ENCODE measurements around the gene ZCRB1. TPM values are rescaled to one million over a fixed set of nuclear protein-coding genes. Genes with fewer than 3 reads are reported as not detected.

Gene ZCRB1, protein sequence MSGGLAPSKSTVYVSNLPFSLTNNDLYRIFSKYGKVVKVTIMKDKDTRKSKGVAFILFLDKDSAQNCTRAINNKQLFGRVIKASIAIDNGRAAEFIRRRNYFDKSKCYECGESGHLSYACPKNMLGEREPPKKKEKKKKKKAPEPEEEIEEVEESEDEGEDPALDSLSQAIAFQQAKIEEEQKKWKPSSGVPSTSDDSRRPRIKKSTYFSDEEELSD
- 10 to 100 TPM; 51.0 to 69.6 (median 58.6) TPM for total RNA-seq
- 10 to 100 TPM; 26.1 to 79.2 TPM for polyA plus RNA-seq
- long read RNA-seq, donor 1, transcript ZCRB1-201 (8 exons, 1,827 nt): major isoform, 26 of 49 reads
- long read RNA-seq, donor 1, partial matches to known transcripts: 22 of 49 reads
- long read RNA-seq, donor 1, other reads (novel, unspliced or antisense): 1 of 49 reads
- long read RNA-seq, donor 2, transcript ZCRB1-201 (8 exons, 1,827 nt): major isoform, 19 of 47 reads
- long read RNA-seq, donor 2, partial matches to known transcripts: 28 of 47 reads
- long read RNA-seq, donor 2, other reads (novel, unspliced or antisense): 0 of 47 reads
- long read RNA-seq, donor 3, transcript ZCRB1-201 (8 exons, 1,827 nt): major isoform, 9 of 14 reads
- long read RNA-seq, donor 3, partial matches to known transcripts: 1 of 14 reads
- long read RNA-seq, donor 3, other reads (novel, unspliced or antisense): 4 of 14 reads

DNA sequence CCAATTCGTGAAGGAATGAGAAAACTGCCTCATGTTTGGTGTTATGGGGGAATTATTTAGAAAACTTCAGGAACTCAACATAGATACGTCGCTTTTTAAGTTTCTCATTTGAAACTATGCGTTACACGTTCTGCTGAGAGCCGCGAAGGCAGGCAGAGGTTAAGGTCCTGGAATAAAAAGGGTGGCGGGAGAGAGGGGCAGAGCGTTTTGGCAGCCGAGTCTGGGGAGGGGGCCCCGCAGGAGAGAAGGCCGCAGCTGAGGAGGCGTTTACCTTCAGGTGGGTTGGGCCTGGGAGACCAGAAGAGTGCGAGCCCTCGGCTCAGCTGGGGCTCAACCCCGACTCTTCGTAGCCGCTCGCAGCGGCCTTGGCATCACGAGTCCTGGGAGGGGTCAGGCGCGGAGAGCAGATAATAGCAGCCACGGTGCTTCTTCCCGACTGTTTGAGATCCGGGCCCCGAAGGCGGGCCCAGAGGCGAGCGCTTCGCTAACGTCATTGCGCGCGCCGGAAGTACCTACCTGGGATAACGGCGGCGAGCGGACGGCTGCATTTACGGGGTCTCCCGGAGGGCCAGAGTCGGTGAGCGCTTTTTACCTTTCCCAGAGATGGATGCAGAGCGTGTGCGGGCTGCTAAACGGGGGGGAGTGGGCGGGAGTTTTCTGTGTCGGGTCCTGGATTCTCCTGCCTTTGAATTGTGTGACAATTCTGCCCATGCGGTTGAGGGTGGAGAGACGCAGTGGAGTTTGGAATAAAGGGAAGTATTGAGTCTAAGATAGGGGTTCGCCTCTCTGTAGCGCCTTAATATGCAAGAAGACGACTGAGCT, at the start of gene ZCRB1, which contains the start of gene PPHLN1:
Gene ZCRB1 (minus strand): TSS at position 442 of the 822 bp plus-strand sequence. CDS start 1,992 bp downstream, outside the sequence.
Gene PPHLN1 (plus strand): TSS at position 515 of the 822 bp plus-strand sequence. CDS start 9,736 bp downstream, outside the sequence.
- DNase-seq: peak; percentile 79 to 81
- TF ChIP-seq, protein P1, sequence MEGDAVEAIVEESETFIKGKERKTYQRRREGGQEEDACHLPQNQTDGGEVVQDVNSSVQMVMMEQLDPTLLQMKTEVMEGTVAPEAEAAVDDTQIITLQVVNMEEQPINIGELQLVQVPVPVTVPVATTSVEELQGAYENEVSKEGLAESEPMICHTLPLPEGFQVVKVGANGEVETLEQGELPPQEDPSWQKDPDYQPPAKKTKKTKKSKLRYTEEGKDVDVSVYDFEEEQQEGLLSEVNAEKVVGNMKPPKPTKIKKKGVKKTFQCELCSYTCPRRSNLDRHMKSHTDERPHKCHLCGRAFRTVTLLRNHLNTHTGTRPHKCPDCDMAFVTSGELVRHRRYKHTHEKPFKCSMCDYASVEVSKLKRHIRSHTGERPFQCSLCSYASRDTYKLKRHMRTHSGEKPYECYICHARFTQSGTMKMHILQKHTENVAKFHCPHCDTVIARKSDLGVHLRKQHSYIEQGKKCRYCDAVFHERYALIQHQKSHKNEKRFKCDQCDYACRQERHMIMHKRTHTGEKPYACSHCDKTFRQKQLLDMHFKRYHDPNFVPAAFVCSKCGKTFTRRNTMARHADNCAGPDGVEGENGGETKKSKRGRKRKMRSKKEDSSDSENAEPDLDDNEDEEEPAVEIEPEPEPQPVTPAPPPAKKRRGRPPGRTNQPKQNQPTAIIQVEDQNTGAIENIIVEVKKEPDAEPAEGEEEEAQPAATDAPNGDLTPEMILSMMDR (IDR thresholded peaks at IDR 0.05): no peak
- intact Hi-C loops (cut with DNase I): loop anchor here (2.0 to 10.0 kb wide), 9 partner anchors 46 to 199 kb away; partner anchors contain the start of genes GXYLT1 (in 4 of the 10) and YAF2 (in 4 of the 10)

DNA sequence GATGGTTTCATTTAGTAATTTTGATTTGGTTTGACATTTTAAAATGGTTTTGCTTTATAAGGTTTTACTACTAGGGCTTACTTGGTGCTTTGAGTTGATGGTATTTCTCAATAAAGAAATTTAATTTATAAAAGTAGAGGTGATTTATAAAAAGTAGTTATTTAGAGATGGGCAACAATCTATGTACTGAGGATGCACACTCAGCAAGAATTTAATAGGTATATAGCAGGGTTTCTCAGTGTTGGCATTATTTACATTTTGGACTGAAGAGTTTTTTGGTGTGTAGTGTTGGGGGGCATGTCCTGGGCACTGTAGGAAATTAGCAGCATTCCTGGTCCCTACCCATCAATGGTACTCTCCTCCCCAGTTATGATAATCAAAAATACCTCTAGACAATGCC, 47.8 kb upstream of the ZCRB1 start:
- no peaks in the 10 kb centered on the region for H3K27me3 ChIP-seq
- no peak overlapping the region for H3K4me3 ChIP-seq
- intact Hi-C loops (cut with DNase I): loop anchor here in 6 of 10 donors (2.0 to 10.0 kb wide), 5 partner anchors 46 to 1429 kb away; partner anchors contain the start of genes PPHLN1 (in 1 of the 6) and ZCRB1 (in 1 of the 6)
- TF ChIP-seq, protein P1 (IDR thresholded peaks at IDR 0.05): no peak
- no peaks in the 10 kb centered on the region for H3K9me3 ChIP-seq
- DNase-seq (no peak), ATAC-seq (no peak)
- peaks cover 0 to 2% (median 0%) of the 10 kb centered on the region in 9 donors for H3K4me1 ChIP-seq
- H3K36me3 ChIP-seq: peaks cover 0 to 35% (median 11%) of the 10 kb centered on the region in 9 donors
- no peak overlapping the region for H3K27ac ChIP-seq

More for the DNA sequence above, at the start of gene ZCRB1, which contains the start of gene PPHLN1:
- WGBS, 2 donors: 0% methylated on average over 55 of the region's 55 CpGs
- no peaks in the 10 kb centered on the region for H3K27me3 ChIP-seq
- H3K4me1 ChIP-seq: peaks cover 3 to 38% (median 22%) of the 10 kb centered on the region in 9 donors
- peak; percentile 96 to 99 (median 98) for ATAC-seq
- H3K9me3 ChIP-seq: no peaks in the 10 kb centered on the region
- H3K4me3 ChIP-seq: peak within 1 kb of the TSS; percentile 60 to 94 (median 74)
- peak within 1 kb of the TSS; percentile 23 to 93 (median 80) for H3K27ac ChIP-seq
- H3K36me3 ChIP-seq: peaks cover 0 to 30% (median 5%) of the 10 kb centered on the region in 9 donors

DNA sequence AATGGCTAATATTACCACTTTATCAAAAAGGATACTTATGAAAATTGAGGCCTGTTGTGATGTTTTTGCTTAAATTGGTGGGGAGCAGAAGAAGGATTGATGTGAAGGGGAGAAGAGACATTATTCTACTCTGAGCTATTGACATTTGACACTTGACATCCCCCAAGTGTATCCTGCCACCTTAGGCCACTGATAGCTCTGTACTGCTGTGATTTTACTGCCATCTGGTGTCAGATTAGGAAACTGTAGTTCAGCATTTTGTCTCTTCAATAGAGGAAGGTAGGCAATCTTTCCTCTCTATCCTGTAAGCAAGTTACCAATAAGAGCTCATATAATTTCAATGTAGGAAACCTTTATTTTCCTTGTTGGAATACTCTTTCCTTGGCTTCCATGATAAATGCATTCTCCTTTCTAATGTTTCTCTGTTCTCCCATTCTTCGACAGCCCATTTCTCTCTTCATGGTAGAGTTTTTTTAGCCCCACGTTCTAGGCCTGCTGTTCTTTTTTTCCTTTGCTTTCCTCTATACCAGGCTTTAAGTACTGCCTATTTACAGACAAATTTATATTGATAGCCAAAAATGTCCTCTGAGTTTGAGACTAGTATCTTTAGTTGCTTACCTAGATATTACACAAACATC, 46.4 kb upstream of the ZCRB1 start:
- intact Hi-C loops (cut with DNase I): loop anchor here in 6 of 10 donors (2.0 to 10.0 kb wide), 5 partner anchors 45 to 1427 kb away; partner anchors contain the start of genes PPHLN1 (in 1 of the 6) and ZCRB1 (in 1 of the 6)
- H3K27me3 ChIP-seq: no peaks in the 10 kb centered on the region
- no peak overlapping the region for H3K27ac ChIP-seq
- peaks cover 0 to 28% (median 6%) of the 10 kb centered on the region in 9 donors for H3K36me3 ChIP-seq
- peak in 5 of 8 donors; percentile 51 to 77 (median 68) for ATAC-seq
- DNase-seq: peak in 1 of 2 donors; percentile 21
- H3K4me3 ChIP-seq: no peak overlapping the region
- TF ChIP-seq, protein P1 (IDR thresholded peaks at IDR 0.05): peak; percentile 41 to 86 (median 73)
- no peaks in the 10 kb centered on the region for H3K4me1 ChIP-seq
- H3K9me3 ChIP-seq: no peaks in the 10 kb centered on the region
- 85 to 88% methylated on average over 2 of the region's 2 CpGs for WGBS, 2 donors

Data from heart right ventricle (tissue), 16 donors.